Cardiac muscle cell (in vitro differentiated cells and primary cell): ENCODE data around the gene NLRC5. TPM values are rescaled to one million over a fixed set of nuclear protein-coding genes. Genes with fewer than 3 reads are reported as not detected.
A peak's percentile ranks its signal among the peaks of the same experiment; 100 is the strongest.

ENCODE experiments used
- DNase-seq, 2 donors: peaks; one replicate each; pipeline versions ENCODE4 v3.0.0 to v3.0.0-alpha.2; 2010 to 2017; ENCODE audit warnings: low read depth in 1 of 2, low spot score in 1 of 2
- H3K27ac ChIP-seq: fragments of 200-600 bp; sonication (generic); 2 replicates; pipeline ENCODE4 v1.5.1; 2016
- H3K27me3 ChIP-seq: fragments of 200-600 bp; sonication (generic); 2 replicates; pipeline ENCODE4 v1.6.0; 2016; ENCODE audit warnings: control low read depth
- H3K36me3 ChIP-seq: fragments of 200-600 bp; sonication (generic); 2 replicates; pipeline ENCODE4 v1.5.1; 2016; ENCODE audit warnings: control low read depth
- H3K4me1 ChIP-seq: fragments of 200-600 bp; sonication (generic); 2 replicates; pipeline ENCODE4 v1.8.1; 2017; ENCODE audit warnings: low read depth, mild to moderate bottlenecking, mixed run types
- H3K4me3 ChIP-seq: fragments of 200-600 bp; sonication (generic); 2 replicates; pipeline ENCODE4 v1.5.1; 2016; ENCODE audit warnings: mild to moderate bottlenecking
- H3K9me3 ChIP-seq: fragments of 200-600 bp; sonication (generic); 2 replicates; pipeline ENCODE4 v1.5.1; 2017; ENCODE audit warnings: low read depth, mild to moderate bottlenecking, control low read depth
- CTCF ChIP-seq: IDR thresholded peaks from 2 replicates; pipeline ENCODE4 v1.5.1; 2012; ENCODE audit warnings: low read depth, mild to moderate bottlenecking, low read length
- polyA plus RNA-seq: library from polyadenylated mRNA; unstranded; fragments of >200 nt; fragmentation: Nextera tagmentation; extraction: Ambion mirVana; gene quantifications from 2 replicates; pipeline ENCODE4 v1.2.1, GENCODE V29; 2016
- total RNA-seq: library from RNA; depleted of rRNA; stranded (reverse); fragments of >200 nt; gene quantifications from 2 replicates; pipeline ENCODE4 v1.2.3, GENCODE V29; 2016

The NLRC5 gene
- total and polyA plus RNA-seq, 2 experiments from 2014 or later = not detected

DNA sequence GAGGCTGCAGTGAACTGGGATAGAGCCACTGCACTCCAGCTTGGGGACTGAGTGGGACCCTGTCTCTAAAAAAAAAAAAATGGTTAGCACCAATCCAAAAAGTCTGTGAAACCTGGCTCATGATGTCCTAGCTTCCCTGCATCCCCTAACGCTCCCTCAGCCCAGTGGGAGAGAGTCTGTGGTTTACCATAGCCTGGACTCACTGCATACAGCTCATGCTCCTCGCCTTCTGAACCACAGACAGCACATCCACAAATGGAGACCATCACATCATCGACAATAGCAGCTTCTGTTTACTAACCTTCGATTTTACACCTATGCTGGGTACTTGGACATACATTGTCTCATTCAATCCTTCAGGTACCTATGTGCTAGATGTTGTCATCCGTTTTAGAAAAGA, 43.6 kb downstream of the NLRC5 start:
- Histone ChIP-seq H3K9me3 (no peaks in the 10 kb centered on the region), H3K27ac (no peak overlapping the region), H3K36me3 (no peaks in the 10 kb centered on the region), H3K4me1 (no peaks in the 10 kb centered on the region), H3K4me3 (no peak overlapping the region), H3K27me3 (no peaks in the 10 kb centered on the region)
- DNase-seq = no peak
- TF ChIP-seq CTCF = no peak

DNA sequence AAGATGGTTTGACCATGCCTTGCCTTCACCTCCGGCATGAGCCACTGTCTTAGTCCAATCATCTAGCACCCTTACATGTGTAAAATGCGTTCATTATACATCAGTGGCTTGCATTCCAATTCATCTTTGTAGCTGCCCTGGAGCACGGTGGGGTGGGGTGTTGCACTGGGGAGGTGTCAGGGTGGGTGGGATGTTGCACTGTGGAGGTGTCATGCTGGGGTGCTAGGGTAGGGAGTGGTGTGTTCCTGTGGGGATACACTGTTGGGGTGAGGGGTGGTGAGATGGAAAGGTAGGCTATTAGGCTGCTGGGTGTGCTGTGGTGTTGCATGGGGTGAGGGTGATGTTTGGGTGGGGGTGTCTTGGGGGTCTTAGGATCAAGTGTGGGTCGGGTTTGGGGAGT, 47.0 kb downstream of the NLRC5 start:
- H3K4me1 ChIP-seq = no peaks in the 10 kb centered on the region
- no peak for DNase-seq
- no peak overlapping the region for H3K4me3 ChIP-seq
- no peaks in the 10 kb centered on the region for H3K36me3 ChIP-seq
- no peak for TF ChIP-seq CTCF
- no peak overlapping the region for H3K27ac ChIP-seq
- no peaks in the 10 kb centered on the region for H3K27me3 ChIP-seq
- H3K9me3 ChIP-seq = no peaks in the 10 kb centered on the region

DNA sequence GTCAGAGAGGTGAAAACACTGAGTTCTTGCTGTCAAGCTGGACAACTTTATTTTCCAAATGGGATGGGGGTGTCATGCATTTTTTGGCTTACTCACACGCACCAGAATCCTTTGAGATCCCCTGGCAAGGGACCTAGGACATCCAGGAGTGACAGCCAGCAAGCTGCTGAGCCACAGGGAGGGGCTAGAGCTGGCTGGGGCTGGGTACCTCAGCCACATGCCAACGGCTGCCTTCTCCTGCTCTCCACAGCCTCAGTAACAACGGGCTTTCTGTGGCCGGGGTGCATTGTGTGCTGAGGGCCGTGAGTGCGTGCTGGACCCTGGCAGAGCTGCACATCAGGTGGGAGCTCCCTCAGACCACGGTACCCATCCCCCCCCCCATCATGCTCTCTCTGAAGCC, 47.6 kb downstream of the NLRC5 start:
- Histone ChIP-seq H3K4me1 (no peaks in the 10 kb centered on the region), H3K27ac (no peak overlapping the region), H3K4me3 (no peak overlapping the region), H3K27me3 (no peaks in the 10 kb centered on the region), H3K36me3 (no peaks in the 10 kb centered on the region), H3K9me3 (no peaks in the 10 kb centered on the region)
- no peak for DNase-seq
- no peak for TF ChIP-seq CTCF

DNA sequence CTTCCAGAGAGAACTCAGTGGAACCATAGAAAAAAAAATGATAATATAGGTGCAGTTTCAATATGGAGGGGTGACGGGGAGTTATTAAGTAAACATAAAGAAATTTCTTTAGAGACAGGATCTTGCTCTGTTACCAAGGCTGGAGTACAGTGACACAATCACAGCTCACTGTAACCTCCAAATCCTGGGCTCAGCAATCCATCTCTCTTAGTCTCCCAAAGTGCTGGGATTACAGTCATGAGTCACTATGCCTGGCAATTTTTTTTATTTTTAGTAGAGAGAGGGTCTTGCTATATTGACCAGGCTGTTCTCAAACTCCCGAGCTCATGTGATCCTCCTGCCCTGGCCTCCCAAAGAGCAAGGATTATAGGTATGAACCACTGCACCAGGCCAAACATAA, 48.8 kb downstream of the NLRC5 start:
- H3K36me3 ChIP-seq = no peaks in the 10 kb centered on the region
- no peaks in the 10 kb centered on the region for H3K27me3 ChIP-seq
- H3K9me3 ChIP-seq = no peaks in the 10 kb centered on the region
- no peak for TF ChIP-seq CTCF
- H3K27ac ChIP-seq = no peak overlapping the region
- peak in 1 of 2 donors; percentile 50 for DNase-seq
- H3K4me3 ChIP-seq = no peak overlapping the region
- no peaks in the 10 kb centered on the region for H3K4me1 ChIP-seq

DNA sequence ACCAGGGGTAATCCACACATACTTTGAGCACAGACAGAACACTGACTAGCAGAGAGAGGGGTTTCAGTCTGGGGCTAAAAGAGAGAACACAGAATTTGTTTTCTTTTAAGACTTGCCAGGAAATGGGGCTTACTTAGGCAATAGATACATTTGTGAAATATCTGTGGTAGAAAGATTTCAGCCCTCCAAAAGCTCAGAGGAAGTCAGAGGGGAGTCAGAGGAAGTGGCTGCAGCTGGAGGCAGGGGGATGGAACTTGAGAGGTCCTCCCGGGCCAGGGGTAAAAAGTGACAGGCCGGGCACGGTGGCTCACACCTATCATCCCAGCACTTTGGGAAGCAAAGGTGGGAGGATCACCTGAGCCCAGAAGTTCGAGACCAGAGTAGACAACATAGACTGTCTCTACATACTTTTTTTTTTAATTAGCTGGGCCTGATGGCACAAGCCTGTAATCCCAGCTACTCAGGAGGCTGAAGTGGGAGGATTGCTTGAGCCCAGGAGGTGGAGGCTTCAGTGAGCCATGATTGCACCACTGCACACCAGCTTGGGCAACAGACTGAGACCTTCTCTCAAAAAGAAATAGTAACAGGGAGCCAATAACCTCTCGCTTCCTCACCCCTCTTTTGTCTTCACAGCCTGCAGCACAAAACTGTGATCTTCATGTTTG, 49.9 kb downstream of the NLRC5 start:
- H3K4me1 ChIP-seq = no peaks in the 10 kb centered on the region
- no peak overlapping the region for H3K27ac ChIP-seq
- no peak for TF ChIP-seq CTCF
- H3K36me3 ChIP-seq = no peaks in the 10 kb centered on the region
- no peaks in the 10 kb centered on the region for H3K9me3 ChIP-seq
- H3K27me3 ChIP-seq = no peaks in the 10 kb centered on the region
- peak in 1 of 2 donors; percentile 93 for DNase-seq
- H3K4me3 ChIP-seq = no peak overlapping the region
